GM21786 (cell line): ENCODE data around the gene AQP5.
"Not testable (repeated sequence)": the region's sequence is repeated elsewhere in the genome, so short reads cannot be mapped to it uniquely, and the experiment has no call there.

Experiments
- ATAC-seq: cut with Tn5 transposase; IDR thresholded peaks from one replicate; pipeline ENCODE4 v1.9.1; 2021; ENCODE audit not compliant: unreplicated experiment

AQP5 gene

GRCh38 chr12:49979016-49979586 is 17.4 kb downstream of the AQP5 start:
- no peak for ATAC-seq

- ATAC-seq = no peak
Observed at GRCh38 chr12:49979791-49980190, 18.1 kb downstream of the AQP5 start.

- ATAC-seq = no peak
Observed at GRCh38 chr12:49980501-49981349, 19.1 kb downstream of the AQP5 start.

GRCh38 chr12:49982246-49983087 is 20.8 kb downstream of the AQP5 start:
- no peak for ATAC-seq

- no peak for ATAC-seq
Observed at GRCh38 chr12:49983892-49984291, 22.2 kb downstream of the AQP5 start.

- ATAC-seq = no peak
Observed at GRCh38 chr12:49984476-49985359, 23.0 kb downstream of the AQP5 start.

GRCh38 chr12:49985981-49986380 is 24.3 kb downstream of the AQP5 start:
- no peak for ATAC-seq

GRCh38 chr12:49986476-49986875 is 24.8 kb downstream of the AQP5 start:
- not testable (repeated sequence) for ATAC-seq

- no peak for ATAC-seq
Observed at GRCh38 chr12:49987625-49988303, 26.1 kb downstream of the AQP5 start.

- not testable (repeated sequence) for ATAC-seq
Observed at GRCh38 chr12:49989400-49989799, 27.7 kb downstream of the AQP5 start.

GRCh38 chr12:49990273-49990672 is 28.6 kb downstream of the AQP5 start:
- ATAC-seq = no peak

- ATAC-seq = no peak
Observed at GRCh38 chr12:49998453-49998852, 36.8 kb downstream of the AQP5 start.

GRCh38 chr12:50003595-50003994 is 41.9 kb downstream of the AQP5 start:
- ATAC-seq = no peak

GRCh38 chr12:50004696-50005095 is 43.0 kb downstream of the AQP5 start:
- no peak for ATAC-seq

GRCh38 chr12:50005175-50005574 is 43.5 kb downstream of the AQP5 start:
- no peak for ATAC-seq

- no peak for ATAC-seq
Observed at GRCh38 chr12:50006280-50006679, 44.6 kb downstream of the AQP5 start.

- no peak for ATAC-seq
Observed at GRCh38 chr12:50006754-50007442, 45.2 kb downstream of the AQP5 start.

- no peak for ATAC-seq
Observed at GRCh38 chr12:50013361-50014147, 51.9 kb downstream of the AQP5 start.

- ATAC-seq = no peak
Observed at GRCh38 chr12:50014342-50014741, 52.7 kb downstream of the AQP5 start.
